ENCODE data around the gene ITGB3.

DNA sequence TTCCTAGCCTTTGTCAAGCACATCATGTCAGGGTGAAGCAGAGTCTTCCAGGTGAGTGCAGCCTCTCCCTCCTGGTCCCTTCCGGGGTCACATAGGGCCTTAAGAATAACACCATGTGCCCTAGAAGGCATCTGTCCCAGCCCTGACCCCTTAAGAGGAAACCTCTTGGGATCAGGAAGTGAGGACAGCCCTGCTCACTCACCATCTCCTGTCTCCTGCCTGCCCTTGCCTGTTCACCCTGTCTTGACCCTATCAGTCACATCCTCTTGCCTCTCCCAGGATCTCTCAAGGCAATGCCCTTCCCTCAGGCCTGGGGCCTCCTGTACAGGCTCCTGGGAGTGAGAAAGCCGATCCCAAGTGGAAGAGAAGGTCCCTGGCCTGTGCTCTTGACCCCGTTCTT is 30.6 kb upstream of the ITGB3 start:
- TF ChIP-seq, protein P1, sequence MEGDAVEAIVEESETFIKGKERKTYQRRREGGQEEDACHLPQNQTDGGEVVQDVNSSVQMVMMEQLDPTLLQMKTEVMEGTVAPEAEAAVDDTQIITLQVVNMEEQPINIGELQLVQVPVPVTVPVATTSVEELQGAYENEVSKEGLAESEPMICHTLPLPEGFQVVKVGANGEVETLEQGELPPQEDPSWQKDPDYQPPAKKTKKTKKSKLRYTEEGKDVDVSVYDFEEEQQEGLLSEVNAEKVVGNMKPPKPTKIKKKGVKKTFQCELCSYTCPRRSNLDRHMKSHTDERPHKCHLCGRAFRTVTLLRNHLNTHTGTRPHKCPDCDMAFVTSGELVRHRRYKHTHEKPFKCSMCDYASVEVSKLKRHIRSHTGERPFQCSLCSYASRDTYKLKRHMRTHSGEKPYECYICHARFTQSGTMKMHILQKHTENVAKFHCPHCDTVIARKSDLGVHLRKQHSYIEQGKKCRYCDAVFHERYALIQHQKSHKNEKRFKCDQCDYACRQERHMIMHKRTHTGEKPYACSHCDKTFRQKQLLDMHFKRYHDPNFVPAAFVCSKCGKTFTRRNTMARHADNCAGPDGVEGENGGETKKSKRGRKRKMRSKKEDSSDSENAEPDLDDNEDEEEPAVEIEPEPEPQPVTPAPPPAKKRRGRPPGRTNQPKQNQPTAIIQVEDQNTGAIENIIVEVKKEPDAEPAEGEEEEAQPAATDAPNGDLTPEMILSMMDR (IDR thresholded peaks at IDR 0.05) = no peak
- TF ChIP-seq EP300 (IDR thresholded peaks at IDR 0.05) (no peak), POLR2AphosphoS5 (IDR thresholded peaks at IDR 0.05) (no peak)

Data from esophagus muscularis mucosa (tissue), 4 donors.